ENCODE results near the gene GALNT5. TPM values are rescaled to one million over a fixed set of nuclear protein-coding genes. Genes with fewer than 3 reads are reported as not detected.

Gene GALNT5
- total and polyA plus RNA-seq, 4 donors = under 0.01 to 5.3 (median 0.01) TPM; not detected in 1

DNA sequence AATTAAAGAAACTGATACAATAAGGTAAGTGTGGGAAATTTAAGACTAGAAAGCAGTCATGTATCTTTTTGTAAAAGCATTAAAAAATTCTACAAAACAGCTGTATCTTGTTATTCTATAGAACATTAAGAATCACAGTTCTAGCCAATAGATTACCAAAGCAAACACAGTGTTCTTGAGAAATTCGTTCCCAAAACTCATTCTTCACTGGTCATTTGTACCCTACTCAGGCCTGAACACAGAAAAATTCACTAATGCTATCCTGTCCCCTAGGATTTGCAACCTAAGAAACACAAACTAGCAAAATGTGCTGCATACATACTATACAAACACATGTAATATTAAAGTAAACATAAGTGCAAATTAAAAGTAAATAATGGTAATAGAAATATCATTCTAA lies 39.0 kb downstream of the GALNT5 start:
- H3K9me3 ChIP-seq (ENCODE audit: control insufficient read depth in 4 of 4, low read length in 3 of 4) = no peaks in the 10 kb centered on the region
- WGBS = 57% methylated on average over 1 of the region's 1 CpG
- H3K27me3 ChIP-seq (ENCODE audit: control insufficient read depth in 4 of 4, insufficient read depth in 4 of 4, low read length in 3 of 4) = no peaks in the 10 kb centered on the region
- H3K9ac ChIP-seq (ENCODE audit: low read depth in 1 of 2, low read length in 2 of 2) = no peak overlapping the region
- H3K36me3 ChIP-seq (ENCODE audit: control insufficient read depth in 4 of 4, insufficient read depth in 3 of 4, low read depth in 1 of 4, low read length in 3 of 4) = no peaks in the 10 kb centered on the region
- H3K4me3 ChIP-seq (ENCODE audit: low read depth in 1 of 3, low read length in 3 of 3) = no peak overlapping the region
- no peak for DNase-seq (ENCODE audit: low spot score)
- H3K4me1 ChIP-seq (ENCODE audit: control insufficient read depth in 4 of 4, insufficient read depth in 4 of 4, low read length in 3 of 4) = no peaks in the 10 kb centered on the region
- no peak for TF ChIP-seq ATF3 (IDR thresholded peaks at IDR 0.05)
- TF ChIP-seq, protein P1, sequence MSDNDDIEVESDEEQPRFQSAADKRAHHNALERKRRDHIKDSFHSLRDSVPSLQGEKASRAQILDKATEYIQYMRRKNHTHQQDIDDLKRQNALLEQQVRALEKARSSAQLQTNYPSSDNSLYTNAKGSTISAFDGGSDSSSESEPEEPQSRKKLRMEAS (IDR thresholded peaks at IDR 0.05) = no peak
- TF ChIP-seq REST (IDR thresholded peaks at IDR 0.05) = no peak
- TF ChIP-seq RAD21 (IDR thresholded peaks at IDR 0.05) = no peak
- TF ChIP-seq HNF4G (IDR thresholded peaks at IDR 0.05) = no peak
- TF ChIP-seq SP1 (IDR thresholded peaks at IDR 0.05) = no peak
- no peak for TF ChIP-seq NR2F2 (IDR thresholded peaks at IDR 0.05)
- TF ChIP-seq, protein P2, sequence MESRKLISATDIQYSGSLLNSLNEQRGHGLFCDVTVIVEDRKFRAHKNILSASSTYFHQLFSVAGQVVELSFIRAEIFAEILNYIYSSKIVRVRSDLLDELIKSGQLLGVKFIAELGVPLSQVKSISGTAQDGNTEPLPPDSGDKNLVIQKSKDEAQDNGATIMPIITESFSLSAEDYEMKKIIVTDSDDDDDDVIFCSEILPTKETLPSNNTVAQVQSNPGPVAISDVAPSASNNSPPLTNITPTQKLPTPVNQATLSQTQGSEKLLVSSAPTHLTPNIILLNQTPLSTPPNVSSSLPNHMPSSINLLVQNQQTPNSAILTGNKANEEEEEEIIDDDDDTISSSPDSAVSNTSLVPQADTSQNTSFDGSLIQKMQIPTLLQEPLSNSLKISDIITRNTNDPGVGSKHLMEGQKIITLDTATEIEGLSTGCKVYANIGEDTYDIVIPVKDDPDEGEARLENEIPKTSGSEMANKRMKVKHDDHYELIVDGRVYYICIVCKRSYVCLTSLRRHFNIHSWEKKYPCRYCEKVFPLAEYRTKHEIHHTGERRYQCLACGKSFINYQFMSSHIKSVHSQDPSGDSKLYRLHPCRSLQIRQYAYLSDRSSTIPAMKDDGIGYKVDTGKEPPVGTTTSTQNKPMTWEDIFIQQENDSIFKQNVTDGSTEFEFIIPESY (IDR thresholded peaks at IDR 0.05) = no peak
- no peak overlapping the region for H3K27ac ChIP-seq (ENCODE audit: low read depth in 1 of 2, low read length in 2 of 2)

- Histone ChIP-seq H3K4me3 (ENCODE audit: low read depth in 1 of 3, low read length in 3 of 3) (no peak overlapping the region), H3K27me3 (ENCODE audit: control insufficient read depth in 4 of 4, insufficient read depth in 4 of 4, low read length in 3 of 4) (no peaks in the 10 kb centered on the region), H3K4me1 (ENCODE audit: control insufficient read depth in 4 of 4, insufficient read depth in 4 of 4, low read length in 3 of 4) (no peaks in the 10 kb centered on the region), H3K27ac (ENCODE audit: low read depth in 1 of 2, low read length in 2 of 2) (no peak overlapping the region), H3K36me3 (ENCODE audit: control insufficient read depth in 4 of 4, insufficient read depth in 3 of 4, low read depth in 1 of 4, low read length in 3 of 4) (no peaks in the 10 kb centered on the region), H3K9ac (ENCODE audit: low read depth in 1 of 2, low read length in 2 of 2) (no peak overlapping the region), H3K9me3 (ENCODE audit: control insufficient read depth in 4 of 4, low read length in 3 of 4) (no peaks in the 10 kb centered on the region)
- TF ChIP-seq ATF3 (IDR thresholded peaks at IDR 0.05) (no peak), REST (IDR thresholded peaks at IDR 0.05) (no peak), YY1 (IDR thresholded peaks at IDR 0.05) (no peak), JUND (IDR thresholded peaks at IDR 0.05) (no peak), SP1 (IDR thresholded peaks at IDR 0.05) (no peak)
- WGBS = 93% methylated on average over 4 of the region's 4 CpGs
- DNase-seq (ENCODE audit: low spot score) = no peak
Measured at GRCh38 chr2:157296958-157297357, 39.5 kb downstream of the GALNT5 start.
